Lung (tissue), 12 donors: ENCODE data around the gene FAM240B. TPM values are rescaled to one million over a fixed set of nuclear protein-coding genes. Genes with fewer than 3 reads are reported as not detected.

Experiments used
- ATAC-seq: fragments of 200-7000 bp; cut with Tn5 transposase; one replicate; pipeline ENCODE4 v1.9.1; 2020; ENCODE audit warnings: moderate number of reproducible peaks; ENCODE audit not compliant: insufficient read depth, low FRiP score
- DNase-seq, 3 donors: peaks; one replicate each; pipeline ENCODE4 v3.0.0-alpha.2; 2013 to 2017
- H3K27ac ChIP-seq, 2 donors: one replicate each; pipeline ENCODE4 v1.5.1; 2013; ENCODE audit warnings: mild to moderate bottlenecking in 2 of 2, moderate library complexity in 2 of 2, control low read depth in 1 of 2, inconsistent platforms in 1 of 2, low read depth in 1 of 2, low read length in 1 of 2
- H3K27me3 ChIP-seq, 3 donors: one replicate each; pipeline ENCODE4 v1.5.1; 2013; ENCODE audit warnings: low read length in 2 of 3; ENCODE audit not compliant: control insufficient read depth in 3 of 3, insufficient read depth in 3 of 3
- H3K36me3 ChIP-seq, 4 donors: one replicate each; pipeline ENCODE4 v1.5.1; 2013; ENCODE audit warnings: low read length in 4 of 4, mild to moderate bottlenecking in 1 of 4, moderate library complexity in 1 of 4; ENCODE audit not compliant: control insufficient read depth in 4 of 4, insufficient read depth in 4 of 4
- H3K4me1 ChIP-seq, 5 donors: one replicate each; pipeline ENCODE4 v1.5.1; 2013; ENCODE audit warnings: low read length in 5 of 5, mild to moderate bottlenecking in 2 of 5, moderate library complexity in 1 of 5; ENCODE audit not compliant: control insufficient read depth in 5 of 5, insufficient read depth in 5 of 5
- H3K4me3 ChIP-seq: one replicate; pipeline ENCODE4 v1.5.1; 2013; ENCODE audit warnings: mild to moderate bottlenecking, control low read depth, moderate library complexity
- H3K9ac ChIP-seq, 2 donors: one replicate each; pipeline ENCODE4 v1.5.1; 2013; ENCODE audit warnings: low read length in 2 of 2, control low read depth in 1 of 2; ENCODE audit not compliant: insufficient read depth in 1 of 2
- H3K9me3 ChIP-seq, 4 donors: one replicate each; pipeline ENCODE4 v1.5.1; 2013; ENCODE audit warnings: low read length in 3 of 4, mild to moderate bottlenecking in 1 of 4, moderate library complexity in 1 of 4; ENCODE audit not compliant: control insufficient read depth in 4 of 4, insufficient read depth in 3 of 4
- WGBS, 2 donors: extraction: QIAGEN DNeasy Blood & Tissue Kit; methylation state at CpG; one replicate each; pipeline ENCODE4 v1.1.7; 2013; 5-methylcytosine and 5-hydroxymethylcytosine counted together
- polyA plus RNA-seq, 2 donors: library from polyadenylated mRNA; stranded (reverse); fragments of 200-250 nt; gene quantifications; one replicate each; pipeline ENCODE4 v1.2.1, GENCODE V29; 2013
- total RNA-seq, 2 donors: library from RNA; depleted of rRNA in 1 of 2; stranded (reverse); fragments of >200 nt in 1 of 2; gene quantifications; one replicate each; pipeline ENCODE4 v1.2.1, GENCODE V29; 2014 to 2021
- TF ChIP-seq, protein P1 (sequence below): IDR thresholded peaks from 2 replicates; pipeline ENCODE4 v1.5.1; 2012; ENCODE audit warnings: mild to moderate bottlenecking; ENCODE audit errors: control extremely low read depth, extremely low read depth
- donor health status: control.
- donor health status: control.
- donor health status: Bipolar disorder and iron deficiency.
- donor health status: healthy.
- donor health status: DM: yes; HTN: yes; CAD: no.

The FAM240B gene
- total and polyA plus RNA-seq, 4 donors, result not detected

DNA sequence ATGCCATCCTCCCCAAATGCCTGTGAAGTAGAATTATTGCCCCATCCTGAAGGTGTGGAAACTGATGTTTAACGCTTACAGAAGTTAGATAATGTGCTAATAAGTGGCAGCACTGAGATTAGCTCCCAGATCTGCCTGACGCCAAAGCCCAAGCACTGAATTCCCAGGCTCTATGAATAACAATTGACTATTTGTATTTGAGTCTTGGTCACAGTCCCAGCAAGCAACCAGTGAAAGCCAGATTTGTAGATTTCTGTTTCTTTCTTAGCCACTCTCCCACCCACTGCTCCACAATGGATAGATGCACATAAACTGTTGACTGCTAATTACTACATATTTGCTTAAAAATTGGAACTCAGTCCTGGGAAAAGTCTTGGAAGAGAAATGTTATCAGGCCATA is 34.4 kb downstream of the FAM240B start:
- Histone ChIP-seq H3K9me3 (peaks cover 0 to 1% (median 0%) of the 10 kb centered on the region in 4 donors), H3K27me3 (no peaks in the 10 kb centered on the region), H3K4me1 (peaks cover 0 to 7% (median 3%) of the 10 kb centered on the region in 5 donors), H3K4me3 (no peak overlapping the region), H3K36me3 (no peaks in the 10 kb centered on the region), H3K27ac (no peak overlapping the region), H3K9ac (no peak overlapping the region)
- TF ChIP-seq, protein P1, sequence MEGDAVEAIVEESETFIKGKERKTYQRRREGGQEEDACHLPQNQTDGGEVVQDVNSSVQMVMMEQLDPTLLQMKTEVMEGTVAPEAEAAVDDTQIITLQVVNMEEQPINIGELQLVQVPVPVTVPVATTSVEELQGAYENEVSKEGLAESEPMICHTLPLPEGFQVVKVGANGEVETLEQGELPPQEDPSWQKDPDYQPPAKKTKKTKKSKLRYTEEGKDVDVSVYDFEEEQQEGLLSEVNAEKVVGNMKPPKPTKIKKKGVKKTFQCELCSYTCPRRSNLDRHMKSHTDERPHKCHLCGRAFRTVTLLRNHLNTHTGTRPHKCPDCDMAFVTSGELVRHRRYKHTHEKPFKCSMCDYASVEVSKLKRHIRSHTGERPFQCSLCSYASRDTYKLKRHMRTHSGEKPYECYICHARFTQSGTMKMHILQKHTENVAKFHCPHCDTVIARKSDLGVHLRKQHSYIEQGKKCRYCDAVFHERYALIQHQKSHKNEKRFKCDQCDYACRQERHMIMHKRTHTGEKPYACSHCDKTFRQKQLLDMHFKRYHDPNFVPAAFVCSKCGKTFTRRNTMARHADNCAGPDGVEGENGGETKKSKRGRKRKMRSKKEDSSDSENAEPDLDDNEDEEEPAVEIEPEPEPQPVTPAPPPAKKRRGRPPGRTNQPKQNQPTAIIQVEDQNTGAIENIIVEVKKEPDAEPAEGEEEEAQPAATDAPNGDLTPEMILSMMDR, result no peak
- DNase-seq (no peak), ATAC-seq (no peak)
- WGBS, 2 donors, result 82 to 93% methylated on average over 2 of the region's 2 CpGs

DNA sequence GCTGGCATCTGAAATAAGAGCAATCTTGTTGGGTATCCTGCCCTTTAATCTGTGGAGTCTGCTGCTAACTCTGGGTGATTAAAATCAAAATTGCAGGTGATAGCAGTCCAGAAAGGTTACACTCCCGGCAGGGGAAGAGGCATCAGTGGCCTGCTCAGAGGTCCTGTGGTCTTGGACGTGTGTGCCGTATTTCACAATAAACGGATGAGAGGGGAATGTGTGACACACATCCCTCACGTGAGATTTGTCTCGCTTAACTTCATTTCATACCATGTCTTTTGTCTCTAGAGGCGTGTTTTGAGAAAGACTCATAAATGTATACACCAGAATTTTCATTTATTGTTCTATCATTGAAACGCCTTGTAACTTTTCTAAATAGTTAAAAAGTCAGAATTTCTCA is 36.6 kb downstream of the FAM240B start:
- WGBS, 2 donors, result 83 to 84% methylated on average over 8 of the region's 8 CpGs
- Histone ChIP-seq H3K9me3 (peaks cover 0 to 3% (median 0%) of the 10 kb centered on the region in 4 donors), H3K27me3 (no peaks in the 10 kb centered on the region), H3K4me1 (peaks cover 0 to 7% (median 3%) of the 10 kb centered on the region in 5 donors), H3K36me3 (no peaks in the 10 kb centered on the region), H3K9ac (no peak overlapping the region), H3K4me3 (no peak overlapping the region), H3K27ac (no peak overlapping the region)
- DNase-seq (no peak), ATAC-seq (no peak)
- TF ChIP-seq, protein P1, result no peak

DNA sequence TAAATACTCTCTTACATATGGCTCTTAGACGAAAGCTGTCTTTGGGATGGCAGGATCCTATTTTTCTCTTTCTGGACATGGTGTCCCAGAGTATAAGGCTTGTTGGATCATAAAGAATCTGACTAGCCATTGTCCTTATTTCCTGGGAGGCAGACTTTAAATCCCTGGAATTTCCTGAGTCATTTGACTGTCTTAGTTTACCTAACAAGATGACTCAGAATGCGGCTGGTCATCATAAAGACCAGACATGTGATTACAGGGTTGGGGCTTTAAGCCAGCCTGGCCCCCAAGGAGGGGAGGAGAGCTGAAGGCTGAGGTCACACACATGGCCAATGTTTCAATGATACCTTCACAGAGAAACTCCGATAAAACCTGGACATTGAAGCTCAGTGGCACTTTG is 37.2 kb downstream of the FAM240B start:
- ATAC-seq (no peak), DNase-seq (no peak)
- H3K9ac ChIP-seq, result no peak overlapping the region
- no peaks in the 10 kb centered on the region for H3K27me3 ChIP-seq
- H3K9me3 ChIP-seq, result peaks cover 0 to 3% (median 0%) of the 10 kb centered on the region in 4 donors
- H3K4me3 ChIP-seq, result no peak overlapping the region
- peaks cover 0 to 7% (median 3%) of the 10 kb centered on the region in 5 donors for H3K4me1 ChIP-seq
- H3K27ac ChIP-seq, result no peak overlapping the region
- TF ChIP-seq, protein P1, result no peak
- H3K36me3 ChIP-seq, result no peaks in the 10 kb centered on the region
- WGBS, 2 donors, result 65 to 86% methylated on average over 3 of the region's 3 CpGs

DNA sequence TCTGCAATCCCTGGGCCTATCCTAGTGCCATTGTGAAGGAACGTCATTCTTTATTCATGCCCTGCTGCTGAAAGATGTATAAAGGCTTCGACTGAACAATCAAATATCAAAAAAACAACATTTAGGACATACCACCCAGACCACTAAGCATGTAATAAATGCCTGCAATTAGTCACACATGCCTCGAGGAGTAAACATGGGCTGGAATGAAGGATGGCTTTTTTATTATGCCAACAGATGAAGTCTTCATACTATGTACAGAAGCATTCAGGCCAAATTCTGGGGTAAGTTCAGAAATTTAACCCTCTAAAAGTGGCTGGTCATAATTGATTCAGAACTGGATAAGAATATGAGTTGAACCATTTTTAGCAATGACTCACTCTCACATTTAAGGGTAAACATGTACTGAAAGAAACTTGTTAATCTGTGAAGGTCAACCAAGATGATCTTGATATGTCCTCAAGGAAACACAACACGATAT is 38.1 kb downstream of the FAM240B start:
- H3K27me3 ChIP-seq, result peaks cover 0 to 2% (median 0%) of the 10 kb centered on the region in 3 donors
- H3K4me3 ChIP-seq, result no peak overlapping the region
- no peak overlapping the region for H3K9ac ChIP-seq
- DNase-seq, result no peak
- H3K36me3 ChIP-seq, result no peaks in the 10 kb centered on the region
- peaks cover 0 to 6% (median under 1%) of the 10 kb centered on the region in 5 donors for H3K4me1 ChIP-seq
- no peak for ATAC-seq
- 67 to 78% methylated on average over 4 of the region's 4 CpGs for WGBS, 2 donors
- H3K27ac ChIP-seq, result no peak overlapping the region
- H3K9me3 ChIP-seq, result peaks cover 0 to 3% (median 0%) of the 10 kb centered on the region in 4 donors
- TF ChIP-seq, protein P1, result no peak
